Keratinocyte (primary cell): ENCODE data around the gene MDGA2.

Source experiments
- EZH2 ChIP-seq: IDR thresholded peaks from one replicate; pipeline ENCODE4 v1.6.1; 2012; ENCODE audit warnings: inconsistent platforms, mild to moderate bottlenecking, low read length, moderate library complexity
- TF ChIP-seq, protein P1 (sequence below), 3 experiments: IDR thresholded peaks in 1 of 3; conservative IDR thresholded peaks in 1 of 3; optimal IDR thresholded peaks in 1 of 3; 2 replicates in 2 of 3; 3 replicates in 1 of 3; pipeline versions ENCODE3 to v1.5.1; 2011; ENCODE audit warnings: low read length in 3 of 3, mild to moderate bottlenecking in 3 of 3, moderate library complexity in 2 of 3, control low read depth in 1 of 3, inconsistent platforms in 1 of 3; ENCODE audit not compliant: insufficient read depth in 2 of 3; ENCODE audit errors: extremely low read depth in 1 of 3

DNA sequence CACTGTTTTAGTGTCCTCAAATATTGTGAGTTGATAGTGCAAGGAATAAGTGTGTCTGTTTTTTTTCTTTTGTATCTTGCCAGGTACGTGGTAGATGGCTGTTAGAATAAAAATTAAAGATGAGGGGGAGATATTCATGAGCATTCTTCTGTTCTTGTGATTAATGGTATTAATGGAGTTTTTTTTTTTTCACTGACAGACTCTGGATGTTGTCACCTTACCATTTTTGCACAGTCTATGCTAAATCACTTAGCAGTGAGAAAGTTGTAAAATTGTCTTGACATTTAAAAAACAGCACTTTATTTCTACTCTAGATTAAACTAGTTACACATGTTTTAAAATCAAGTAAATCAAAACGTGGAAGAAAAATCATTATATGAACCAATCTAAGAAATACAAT lies 204.3 kb downstream of the MDGA2 start:
- TF ChIP-seq, protein P1, sequence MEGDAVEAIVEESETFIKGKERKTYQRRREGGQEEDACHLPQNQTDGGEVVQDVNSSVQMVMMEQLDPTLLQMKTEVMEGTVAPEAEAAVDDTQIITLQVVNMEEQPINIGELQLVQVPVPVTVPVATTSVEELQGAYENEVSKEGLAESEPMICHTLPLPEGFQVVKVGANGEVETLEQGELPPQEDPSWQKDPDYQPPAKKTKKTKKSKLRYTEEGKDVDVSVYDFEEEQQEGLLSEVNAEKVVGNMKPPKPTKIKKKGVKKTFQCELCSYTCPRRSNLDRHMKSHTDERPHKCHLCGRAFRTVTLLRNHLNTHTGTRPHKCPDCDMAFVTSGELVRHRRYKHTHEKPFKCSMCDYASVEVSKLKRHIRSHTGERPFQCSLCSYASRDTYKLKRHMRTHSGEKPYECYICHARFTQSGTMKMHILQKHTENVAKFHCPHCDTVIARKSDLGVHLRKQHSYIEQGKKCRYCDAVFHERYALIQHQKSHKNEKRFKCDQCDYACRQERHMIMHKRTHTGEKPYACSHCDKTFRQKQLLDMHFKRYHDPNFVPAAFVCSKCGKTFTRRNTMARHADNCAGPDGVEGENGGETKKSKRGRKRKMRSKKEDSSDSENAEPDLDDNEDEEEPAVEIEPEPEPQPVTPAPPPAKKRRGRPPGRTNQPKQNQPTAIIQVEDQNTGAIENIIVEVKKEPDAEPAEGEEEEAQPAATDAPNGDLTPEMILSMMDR (optimal IDR thresholded peaks at IDR 0.05 in 1 of 3, IDR thresholded peaks at IDR 0.05 in 1 of 3, conservative IDR thresholded peaks at IDR 0.05 in 1 of 3; ENCODE audit: extremely low read depth in 1 of 3, insufficient read depth in 2 of 3, low read length in 3 of 3), result no peak
- TF ChIP-seq EZH2, result no peak
